Esophagus squamous epithelium (tissue), 5 donors: ENCODE data around the gene ACTR5. TPM values are rescaled to one million over a fixed set of nuclear protein-coding genes. Genes with fewer than 3 reads are reported as not detected.

ENCODE experiments used
- DNase-seq: peaks from one replicate; lab custom pipeline; 2025; lab: John Stamatoyannopoulos, UW
- H3K27ac ChIP-seq, 4 donors: fragments of 200-600 bp; sonication (generic); one replicate each; pipeline ENCODE4 v1.5.1; 2016 to 2019; ENCODE audit warnings: mild to moderate bottlenecking in 1 of 4
- H3K27me3 ChIP-seq, 4 donors: fragments of 200-600 bp; sonication (generic); 1 replicate in 3 of 4; 2 replicates in 1 of 4; pipeline versions ENCODE4 v1.5.1 to v1.6.0; 2017 to 2021; ENCODE audit warnings: antibody characterized with exemption in 1 of 4
- H3K36me3 ChIP-seq, 3 donors: fragments of 200-600 bp; sonication (generic); one replicate each; pipeline ENCODE4 v1.5.1; 2016 to 2019
- H3K4me1 ChIP-seq, 3 donors: fragments of 200-600 bp; sonication (generic); one replicate each; pipeline ENCODE4 v1.5.1; 2017 to 2019
- H3K4me3 ChIP-seq, 4 donors: fragments of 200-600 bp; sonication (generic); 1 replicate in 3 of 4; 2 replicates in 1 of 4; pipeline ENCODE4 v1.5.1; 2016 to 2019; ENCODE audit warnings: mild to moderate bottlenecking in 2 of 4, moderate library complexity in 1 of 4
- H3K9me3 ChIP-seq, 3 donors: fragments of 200-600 bp; sonication (generic); one replicate each; pipeline ENCODE4 v1.5.1; 2016 to 2019
- POLR2A ChIP-seq, 4 donors: fragments of 450-650 bp; IDR thresholded peaks; one replicate each; pipeline ENCODE4 v1.6.1; 2017; ENCODE audit warnings: antibody characterized with exemption in 4 of 4, mild to moderate bottlenecking in 4 of 4, moderate library complexity in 3 of 4
- WGBS, 2 donors: methylation state at CpG; one replicate each; pipeline ENCODE4 v1.1.5; 2018; 5-methylcytosine and 5-hydroxymethylcytosine counted together
- intact Hi-C: fragments of 100-400 bp; cut with DNase I; formaldehyde crosslinking; loops from one replicate; pipeline ENCODE4 v1.15.0; 2022
- total RNA-seq, 4 donors: library from RNA; depleted of rRNA; stranded (reverse); fragments of >200 nt; gene quantifications; one replicate each; pipeline ENCODE4 v1.1.0, GENCODE V29; 2016
- TF ChIP-seq, protein P1 (sequence below), 6 experiments: fragments of 450-650 bp in 4 of 6; fragments of 200-600 bp in 2 of 6; sonication (generic) in 2 of 6; IDR thresholded peaks; one replicate each; pipeline ENCODE4 v1.5.1; 2016 to 2019; ENCODE audit warnings: antibody characterized with exemption in 6 of 6, mild to moderate bottlenecking in 4 of 6, moderate library complexity in 4 of 6
- donor health status: DM: yes; HTN: yes; CAD: no.

Gene ACTR5
- total RNA-seq, 4 donors from 2014 or later = 7.0 to 12.2 (median 8.9) TPM

GRCh38 chr20:38806855-38807655 lies 58.8 kb downstream of the ACTR5 start:
- Histone ChIP-seq H3K36me3 (no peaks in the 10 kb centered on the region), H3K4me1 (peaks cover 6 to 54% (median 16%) of the 10 kb centered on the region in 3 donors), H3K4me3 (peak overlapping the region; percentile 41 to 77 (median 56)), H3K27ac (peak overlapping the region; percentile 15 to 87 (median 53)), H3K9me3 (no peaks in the 10 kb centered on the region), H3K27me3 (peaks cover 5 to 65% (median 8%) of the 10 kb centered on the region in 4 donors)
- DNase-seq = no peak
- 39 to 46% methylated on average over 6 to 13 of the region's 32 CpGs for WGBS, 2 donors
- TF ChIP-seq POLR2A (IDR thresholded peaks at IDR 0.05) = no peak
- TF ChIP-seq, protein P1, sequence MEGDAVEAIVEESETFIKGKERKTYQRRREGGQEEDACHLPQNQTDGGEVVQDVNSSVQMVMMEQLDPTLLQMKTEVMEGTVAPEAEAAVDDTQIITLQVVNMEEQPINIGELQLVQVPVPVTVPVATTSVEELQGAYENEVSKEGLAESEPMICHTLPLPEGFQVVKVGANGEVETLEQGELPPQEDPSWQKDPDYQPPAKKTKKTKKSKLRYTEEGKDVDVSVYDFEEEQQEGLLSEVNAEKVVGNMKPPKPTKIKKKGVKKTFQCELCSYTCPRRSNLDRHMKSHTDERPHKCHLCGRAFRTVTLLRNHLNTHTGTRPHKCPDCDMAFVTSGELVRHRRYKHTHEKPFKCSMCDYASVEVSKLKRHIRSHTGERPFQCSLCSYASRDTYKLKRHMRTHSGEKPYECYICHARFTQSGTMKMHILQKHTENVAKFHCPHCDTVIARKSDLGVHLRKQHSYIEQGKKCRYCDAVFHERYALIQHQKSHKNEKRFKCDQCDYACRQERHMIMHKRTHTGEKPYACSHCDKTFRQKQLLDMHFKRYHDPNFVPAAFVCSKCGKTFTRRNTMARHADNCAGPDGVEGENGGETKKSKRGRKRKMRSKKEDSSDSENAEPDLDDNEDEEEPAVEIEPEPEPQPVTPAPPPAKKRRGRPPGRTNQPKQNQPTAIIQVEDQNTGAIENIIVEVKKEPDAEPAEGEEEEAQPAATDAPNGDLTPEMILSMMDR (IDR thresholded peaks at IDR 0.05) = no peak
- intact Hi-C loops = no loop called here

GRCh38 chr20:38809942-38810341 lies 61.7 kb downstream of the ACTR5 start:
- H3K4me1 ChIP-seq = peaks cover 6 to 55% (median 16%) of the 10 kb centered on the region in 3 donors
- H3K27me3 ChIP-seq = peaks cover 5 to 71% (median 8%) of the 10 kb centered on the region in 4 donors
- DNase-seq = no peak
- H3K27ac ChIP-seq = no peak overlapping the region
- TF ChIP-seq POLR2A (IDR thresholded peaks at IDR 0.05) = no peak
- TF ChIP-seq, protein P1 (IDR thresholded peaks at IDR 0.05) = no peak
- 47 to 50% methylated on average over 6 of the region's 6 CpGs for WGBS, 2 donors
- intact Hi-C loops = no loop called here
- no peaks in the 10 kb centered on the region for H3K36me3 ChIP-seq
- H3K9me3 ChIP-seq = no peaks in the 10 kb centered on the region
- H3K4me3 ChIP-seq = no peak overlapping the region

- peaks cover 3 to 59% (median 5%) of the 10 kb centered on the region in 4 donors for H3K27me3 ChIP-seq
- H3K27ac ChIP-seq = no peak overlapping the region
- no peak overlapping the region for H3K4me3 ChIP-seq
- peaks cover 6 to 44% (median 7%) of the 10 kb centered on the region in 3 donors for H3K4me1 ChIP-seq
- H3K9me3 ChIP-seq = no peaks in the 10 kb centered on the region
- WGBS, 2 donors = 69 to 79% methylated on average over 3 of the region's 4 CpGs
- no peaks in the 10 kb centered on the region for H3K36me3 ChIP-seq
- intact Hi-C loops = no loop called here
- no peak for DNase-seq
- no peak for TF ChIP-seq POLR2A (IDR thresholded peaks at IDR 0.05)
These were observed 62.8 kb downstream of the ACTR5 start for GRCh38 chr20:38810926-38811630.

- 71 to 79% methylated on average over 4 of the region's 4 CpGs for WGBS, 2 donors
- no peak for DNase-seq
- intact Hi-C loops = no loop called here
These were observed 63.5 kb downstream of the ACTR5 start for GRCh38 chr20:38811769-38812168.

DNA sequence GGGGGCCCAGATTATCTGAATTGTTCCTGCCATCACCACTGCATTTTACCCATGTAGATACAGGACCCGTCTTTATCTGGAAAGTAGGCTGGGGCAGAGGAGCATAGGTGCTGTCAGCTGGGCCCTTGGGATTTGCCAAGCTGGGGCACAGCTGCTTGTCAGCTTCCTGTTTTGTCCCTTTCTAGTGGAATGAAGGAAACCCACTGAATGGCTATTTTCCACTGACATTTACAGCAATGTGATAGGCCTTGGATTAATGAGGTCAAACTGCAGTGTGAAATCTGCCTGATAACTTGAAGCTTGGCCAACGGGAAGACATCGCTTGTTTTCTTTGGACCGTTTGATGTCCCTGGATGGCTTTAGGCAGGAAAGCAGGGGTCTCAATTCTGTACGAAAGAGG lies 63.9 kb downstream of the ACTR5 start:
- no peak for TF ChIP-seq POLR2A (IDR thresholded peaks at IDR 0.05)
- TF ChIP-seq, protein P1 (IDR thresholded peaks at IDR 0.05) = no peak
- Histone ChIP-seq H3K27ac (peak overlapping the region in 2 of 4 donors; percentile 7 to 39), H3K36me3 (no peaks in the 10 kb centered on the region), H3K27me3 (peaks cover 0 to 48% (median 2%) of the 10 kb centered on the region in 4 donors), H3K9me3 (no peaks in the 10 kb centered on the region), H3K4me3 (no peak overlapping the region), H3K4me1 (peaks cover 0 to 33% (median 0%) of the 10 kb centered on the region in 3 donors)
- no peak for DNase-seq
- intact Hi-C loops = no loop called here
- 50 to 63% methylated on average over 4 to 5 of the region's 5 CpGs for WGBS, 2 donors

More at GRCh38 chr20:38811769-38812168, 63.5 kb downstream of the ACTR5 start:
- Histone ChIP-seq H3K9me3 (no peaks in the 10 kb centered on the region), H3K4me1 (peaks cover 0 to 37% (median 0%) of the 10 kb centered on the region in 3 donors), H3K36me3 (no peaks in the 10 kb centered on the region), H3K4me3 (no peak overlapping the region), H3K27me3 (peaks cover 0 to 53% (median 2%) of the 10 kb centered on the region in 4 donors), H3K27ac (peak overlapping the region in 3 of 4 donors; percentile 7 to 39 (median 31))
- no peak for TF ChIP-seq POLR2A (IDR thresholded peaks at IDR 0.05)
- TF ChIP-seq, protein P1 (IDR thresholded peaks at IDR 0.05) = no peak
